HG03521 (cell line): ENCODE results near the gene CORO1C.
"Not testable (repeated sequence)": the region's sequence is repeated elsewhere in the genome, so short reads cannot be mapped to it uniquely, and the experiment has no call there.

Experiments used
- ATAC-seq: cut with Tn5 transposase; IDR thresholded peaks from one replicate; pipeline ENCODE4 v1.9.1; 2021; ENCODE audit warnings: mild to moderate bottlenecking, moderate library complexity; ENCODE audit not compliant: unreplicated experiment

The CORO1C gene

GRCh38 chr12:108731105-108731865 is at the start of gene CORO1C:
CORO1C (minus strand) TSS chr12:108731518; CDS start chr12:108701318, 30,200 bp downstream.
- ATAC-seq = peak; percentile 78

GRCh38 chr12:108779998-108780688 is 48.8 kb upstream of the CORO1C start:
- ATAC-seq = no peak

- no peak for ATAC-seq
Observed at GRCh38 chr12:108778053-108778452, 46.7 kb upstream of the CORO1C start.

- no peak for ATAC-seq
Observed at GRCh38 chr12:108777156-108777555, 45.8 kb upstream of the CORO1C start.

- ATAC-seq = no peak
Observed at GRCh38 chr12:108773798-108774788, 42.8 kb upstream of the CORO1C start.

- no peak for ATAC-seq
Observed at GRCh38 chr12:108772891-108773797, 41.8 kb upstream of the CORO1C start.

- no peak for ATAC-seq
Observed at GRCh38 chr12:108772247-108772646, 40.9 kb upstream of the CORO1C start.

- ATAC-seq = not testable (repeated sequence)
Observed at GRCh38 chr12:108771835-108772234, 40.5 kb upstream of the CORO1C start.

GRCh38 chr12:108770963-108771362 is 39.6 kb upstream of the CORO1C start:
- no peak for ATAC-seq

GRCh38 chr12:108770269-108770829 is 39.0 kb upstream of the CORO1C start:
- ATAC-seq = no peak

GRCh38 chr12:108768591-108769500 is 37.5 kb upstream of the CORO1C start:
- ATAC-seq = no peak

GRCh38 chr12:108766294-108766693 is 35.0 kb upstream of the CORO1C start:
- no peak for ATAC-seq

GRCh38 chr12:108765289-108765764 is 34.0 kb upstream of the CORO1C start:
- ATAC-seq = no peak

GRCh38 chr12:108764540-108765288 is 33.4 kb upstream of the CORO1C start:
- no peak for ATAC-seq

GRCh38 chr12:108761226-108761625 is 29.9 kb upstream of the CORO1C start:
- ATAC-seq = no peak

- no peak for ATAC-seq
Observed at GRCh38 chr12:108759924-108760323, 28.6 kb upstream of the CORO1C start.

GRCh38 chr12:108757856-108758255 is 26.5 kb upstream of the CORO1C start:
- no peak for ATAC-seq

- no peak for ATAC-seq
Observed at GRCh38 chr12:108756421-108756820, 25.1 kb upstream of the CORO1C start.
